CD4-positive, alpha-beta T cell treated with Interleukin-6 at 100 ng/mL for 8 hours (primary cell): ENCODE results near the gene PAPLN.
"Not testable (repeated sequence)": the region's sequence is repeated elsewhere in the genome, so short reads cannot be mapped to it uniquely, and the experiment has no call there.

ENCODE experiments used
- DNase-seq: peaks from one replicate; pipeline ENCODE4 v3.0.0-alpha.2; 2020; ENCODE audit warnings: mixed read lengths, low spot score

The PAPLN gene

DNA sequence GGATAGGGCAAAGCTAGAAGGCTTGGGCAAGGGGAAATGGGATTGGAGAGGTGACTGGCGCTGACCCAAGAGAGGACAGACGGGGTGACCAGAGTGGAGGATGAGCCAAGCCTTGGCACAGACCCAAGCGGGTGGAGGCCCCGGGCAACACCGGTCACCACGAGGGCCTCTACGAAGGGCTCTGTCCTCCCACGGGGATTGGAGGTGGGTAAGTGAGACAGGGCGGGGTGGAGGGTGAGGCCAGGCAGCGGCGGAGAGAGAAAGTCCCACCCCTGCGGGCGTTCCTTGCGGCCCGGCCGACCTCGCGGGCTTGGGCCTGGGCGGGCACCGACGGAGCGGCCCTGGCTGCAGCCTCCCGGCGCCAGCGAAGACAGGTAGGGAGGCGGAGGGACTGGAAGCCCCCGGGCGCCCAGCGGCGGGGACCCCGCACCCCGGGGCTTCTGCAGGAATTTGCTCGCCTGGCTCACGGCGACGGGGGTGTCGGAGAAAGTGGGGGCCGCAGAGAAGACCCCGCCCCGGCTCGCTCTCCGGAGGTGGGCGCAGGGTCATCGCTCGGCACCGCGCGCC lies at the start of gene PAPLN:
Gene PAPLN, plus strand, starts transcription at position 288 of the 567 bp plus-strand sequence. CDS start 2,273 bp downstream, outside the sequence.
- no peak for DNase-seq

- DNase-seq = no peak
Measured at GRCh38 chr14:73188501-73188911, 48.8 kb upstream of the PAPLN start.

GRCh38 chr14:73189651-73190050 lies 47.7 kb upstream of the PAPLN start:
- DNase-seq = no peak

- no peak for DNase-seq
Measured at GRCh38 chr14:73191441-73191840, 45.9 kb upstream of the PAPLN start.

DNA sequence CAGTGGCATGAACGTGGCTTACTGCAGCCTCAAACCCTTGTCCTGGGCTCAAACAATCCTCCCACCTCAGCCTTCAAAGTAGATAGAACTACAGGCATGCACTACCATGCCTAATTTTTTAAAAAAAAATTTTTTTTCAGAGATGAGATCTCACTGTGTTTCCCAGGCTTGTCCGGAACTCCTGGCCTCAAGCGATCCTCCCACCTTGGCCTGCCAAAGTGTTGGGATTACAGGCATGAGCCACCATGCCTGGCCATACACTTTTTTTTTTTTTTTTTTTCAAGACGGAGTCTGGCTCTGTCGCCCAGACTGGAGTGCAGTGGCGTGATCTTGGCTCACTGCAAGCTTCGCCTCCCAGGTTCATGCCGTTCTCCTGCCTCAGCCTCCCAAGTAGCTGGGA lies 43.0 kb upstream of the PAPLN start:
- not testable (repeated sequence) for DNase-seq

- no peak for DNase-seq
Measured at GRCh38 chr14:73198253-73198652, 39.1 kb upstream of the PAPLN start.

DNA sequence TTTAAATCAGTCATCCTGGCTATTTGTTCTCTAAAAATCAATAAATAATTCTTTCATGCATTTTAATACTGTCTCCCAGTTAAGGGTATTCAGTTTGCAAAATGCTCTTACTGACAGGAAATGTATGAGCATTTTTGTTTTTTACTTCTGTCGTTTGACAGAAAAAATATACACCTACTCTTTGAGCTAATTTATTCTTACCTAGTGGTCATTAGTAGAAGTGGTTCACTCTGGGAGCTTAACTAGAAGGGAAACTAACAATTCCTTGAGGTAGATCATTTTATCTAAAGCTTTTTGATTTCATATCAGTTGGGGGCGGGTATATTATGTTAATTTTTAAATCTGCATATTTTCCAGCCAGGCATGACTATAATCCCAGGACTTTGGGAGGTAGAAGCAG lies 33.8 kb upstream of the PAPLN start:
- DNase-seq = no peak

GRCh38 chr14:73207615-73208014 lies 29.7 kb upstream of the PAPLN start:
- no peak for DNase-seq

DNA sequence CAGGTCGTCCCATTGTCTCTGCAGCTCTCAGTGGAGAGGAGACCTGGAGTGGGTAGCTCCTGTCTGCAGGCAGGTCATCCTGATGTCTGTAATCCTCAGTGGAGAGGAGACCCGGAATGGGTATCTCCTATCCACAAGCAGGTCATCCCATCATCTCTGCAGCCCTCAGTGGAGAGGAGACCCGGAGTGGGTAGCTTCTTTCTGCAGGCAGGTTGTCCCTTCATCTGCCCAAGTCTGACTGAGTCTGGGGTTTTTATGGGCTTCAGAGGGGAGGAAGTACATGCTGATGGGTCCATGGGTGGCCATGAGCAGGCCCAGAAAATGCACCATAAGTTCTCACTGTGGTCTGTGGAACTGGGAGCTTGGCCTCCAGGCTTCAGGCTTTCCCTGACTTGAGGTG lies 28.9 kb upstream of the PAPLN start:
- DNase-seq = no peak

GRCh38 chr14:73208846-73209245 lies 28.5 kb upstream of the PAPLN start:
- DNase-seq = no peak

GRCh38 chr14:73209953-73210352 lies 27.4 kb upstream of the PAPLN start:
- DNase-seq = no peak

DNA sequence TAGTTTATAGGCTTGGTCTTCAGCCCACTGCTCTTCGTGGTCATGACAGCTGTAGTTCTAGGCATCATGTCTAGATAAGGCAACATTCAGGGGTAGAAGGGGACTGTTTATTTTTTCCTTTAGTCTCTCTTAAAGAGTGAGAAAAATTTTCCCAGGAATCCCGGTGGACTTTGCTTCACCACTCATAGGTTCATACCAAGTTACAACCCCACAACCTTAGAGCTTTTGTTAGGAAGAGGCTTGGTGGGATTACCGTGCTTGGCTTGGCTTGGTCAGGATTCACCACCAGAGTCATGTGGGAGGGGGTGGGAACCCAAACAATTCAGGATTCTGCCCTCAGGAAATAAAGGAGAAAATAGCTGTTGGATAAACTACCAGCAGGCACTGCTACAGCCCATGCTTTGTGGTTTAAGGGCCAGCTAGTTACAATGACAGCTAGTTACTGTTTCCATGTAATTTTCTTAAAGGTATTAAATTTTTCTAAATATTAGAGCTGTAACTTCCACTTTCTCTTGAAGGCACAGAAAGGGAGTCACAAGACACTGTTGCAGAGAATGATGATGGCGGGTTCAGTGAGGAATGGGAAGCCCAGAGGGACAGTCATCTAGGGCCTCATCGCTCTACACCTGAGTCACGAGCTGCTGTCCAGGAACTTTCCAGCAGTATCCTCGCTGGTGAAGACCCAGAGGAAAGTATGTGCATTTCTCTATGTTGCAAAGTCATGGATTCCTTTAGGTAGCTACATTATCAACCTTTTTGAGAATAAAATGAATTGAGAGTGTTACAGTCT lies 25.9 kb upstream of the PAPLN start:
- DNase-seq = no peak

DNA sequence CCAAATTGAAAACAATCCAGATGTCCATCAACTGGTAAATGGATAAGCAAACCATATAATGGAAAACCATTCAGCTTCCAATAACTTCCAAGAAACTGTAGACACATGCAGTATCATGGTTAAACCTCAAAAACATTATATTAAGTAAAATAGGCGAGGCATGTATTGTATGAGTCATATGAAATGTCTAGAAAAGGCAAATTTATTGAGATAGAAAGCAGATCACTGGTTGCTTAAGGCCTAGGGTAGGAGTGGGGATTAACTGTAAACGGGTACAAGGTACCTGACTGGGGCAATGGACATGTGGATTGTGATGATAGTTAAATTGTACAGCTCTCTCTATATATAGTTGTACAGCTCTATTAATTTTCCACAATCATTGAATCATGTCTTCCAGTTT lies 21.3 kb upstream of the PAPLN start:
- DNase-seq = no peak

DNA sequence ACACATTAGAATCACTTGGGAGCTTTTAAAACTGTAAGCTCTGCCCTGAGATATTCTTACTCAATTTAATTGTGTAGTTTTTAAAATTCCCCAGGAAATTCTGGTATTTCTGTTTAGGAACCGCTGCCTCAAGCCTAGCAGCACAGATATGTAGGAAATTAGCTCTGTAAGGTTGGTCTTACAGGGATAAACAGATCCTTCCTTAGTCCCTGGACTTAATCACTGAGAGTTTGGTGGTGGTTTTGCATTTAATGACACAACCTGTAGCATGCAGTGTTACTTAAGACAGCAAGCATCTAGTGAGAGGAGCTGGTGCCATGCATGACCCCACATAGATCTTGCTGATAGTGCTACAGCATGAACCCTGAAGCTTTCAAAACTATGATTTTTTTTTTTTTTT lies 19.9 kb upstream of the PAPLN start:
- DNase-seq = no peak

- no peak for DNase-seq
Measured at GRCh38 chr14:73220061-73220460, 17.2 kb upstream of the PAPLN start.

DNA sequence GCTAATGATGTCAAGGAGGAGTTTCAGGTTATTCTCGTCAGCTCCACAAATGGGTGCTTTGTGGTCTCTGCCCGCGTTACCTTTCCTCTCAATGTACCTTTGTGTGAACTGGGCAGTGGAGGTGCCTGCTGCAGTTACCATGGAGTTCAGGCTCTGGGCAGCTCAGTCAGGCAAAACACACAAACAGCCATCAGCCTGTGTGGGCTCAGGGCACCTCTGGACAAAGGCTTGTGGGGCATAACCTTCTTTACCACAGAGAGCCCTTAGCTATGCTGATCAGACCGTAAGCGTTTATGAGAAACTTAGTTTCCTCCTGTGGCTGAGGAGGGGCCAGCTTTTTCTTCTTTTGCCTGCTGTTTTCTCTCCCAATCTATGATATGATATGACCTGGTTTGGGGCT lies 16.7 kb upstream of the PAPLN start:
- no peak for DNase-seq

DNA sequence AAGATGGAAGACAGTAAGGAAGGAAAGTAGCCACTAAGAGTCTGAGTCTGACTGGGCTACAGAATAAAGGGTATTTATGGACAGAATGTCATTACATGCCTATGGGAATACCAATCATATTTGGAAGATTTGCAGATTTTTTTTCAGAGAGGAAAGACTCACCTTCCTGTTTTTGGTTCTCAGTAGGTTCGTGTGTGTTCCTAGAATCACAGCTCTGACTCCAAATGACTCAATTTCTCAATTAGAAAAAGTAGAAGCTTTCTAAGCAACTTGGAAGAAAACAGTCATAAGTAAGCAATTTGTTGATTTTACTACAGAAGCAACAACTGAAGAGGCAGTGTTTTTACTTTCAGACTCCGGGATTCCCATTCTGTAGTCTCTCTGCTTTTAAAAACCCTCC lies 15.4 kb upstream of the PAPLN start:
- no peak for DNase-seq

GRCh38 chr14:73223049-73223448 lies 14.3 kb upstream of the PAPLN start:
- DNase-seq = no peak

DNA sequence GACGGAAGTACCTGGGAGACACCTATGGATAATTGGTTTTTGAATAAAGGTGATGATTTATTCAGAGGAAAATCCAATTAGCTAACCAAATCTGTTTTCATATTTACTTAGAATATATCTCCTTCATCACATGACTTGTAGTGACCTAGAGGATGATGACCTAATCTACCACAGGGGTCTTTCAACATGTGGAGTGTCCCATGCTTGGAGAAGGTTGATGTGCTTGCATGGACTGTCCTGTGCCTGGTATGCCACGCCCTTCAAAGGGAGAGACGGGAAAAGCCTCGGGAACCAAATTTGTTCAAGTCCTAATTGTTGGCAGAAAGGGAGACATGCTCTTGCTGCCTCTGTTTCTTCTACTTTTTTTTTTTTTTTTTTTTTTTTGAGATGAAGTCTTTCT lies 11.8 kb upstream of the PAPLN start:
- DNase-seq = no peak

DNA sequence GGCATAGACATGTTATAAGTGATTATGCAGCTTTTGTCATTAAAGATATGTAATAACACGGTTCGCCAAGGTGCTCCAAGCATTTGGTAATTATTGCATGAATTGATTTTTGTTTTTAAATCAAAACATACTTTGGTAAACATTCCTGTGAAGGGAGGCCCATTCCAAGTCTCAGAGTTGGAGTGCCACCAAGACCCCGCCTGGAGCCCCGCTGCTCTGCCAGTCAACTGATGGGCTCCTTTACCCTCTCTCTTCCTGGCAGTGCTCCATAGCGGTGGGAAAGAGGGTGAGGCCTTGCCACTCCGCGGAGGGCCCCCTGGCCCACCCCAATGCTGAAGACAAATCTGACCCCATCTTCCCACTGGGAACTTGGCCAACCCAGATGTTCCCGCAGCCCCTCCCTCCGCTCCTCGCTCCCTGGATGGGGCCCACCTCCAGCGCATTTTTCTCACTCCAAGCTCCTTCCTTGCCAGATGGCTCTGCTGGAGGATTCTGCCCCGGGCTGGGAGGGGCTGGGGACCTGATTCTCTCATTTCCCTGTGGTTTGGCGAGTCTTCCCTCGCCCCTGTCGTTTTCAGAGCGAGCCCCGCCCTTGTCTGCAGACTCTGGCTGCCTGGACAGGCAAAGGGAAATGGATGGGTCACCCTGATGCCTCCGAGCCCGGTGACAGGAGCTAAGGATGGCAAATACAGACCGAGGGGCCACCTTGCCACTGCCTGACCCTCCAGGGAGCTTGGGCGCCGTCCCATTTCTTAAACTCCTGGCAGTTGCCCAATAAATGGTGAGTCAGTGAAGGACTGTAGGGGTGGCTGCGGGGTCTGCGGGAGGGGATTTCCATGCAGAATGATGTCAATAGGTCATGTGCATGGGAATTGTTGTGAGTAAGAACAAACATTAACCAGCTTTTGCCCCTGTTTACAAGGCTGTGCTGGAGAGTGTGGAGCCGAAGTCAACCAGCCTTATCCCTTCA lies 9.2 kb upstream of the PAPLN start:
- DNase-seq = no peak

GRCh38 chr14:73230051-73230450 lies 7.3 kb upstream of the PAPLN start:
- DNase-seq = no peak

- no peak for DNase-seq
Measured at GRCh38 chr14:73231981-73232851, 5.1 kb upstream of the PAPLN start.
